ENCODE measurements around the gene BABAM2.

Gene BABAM2

DNA sequence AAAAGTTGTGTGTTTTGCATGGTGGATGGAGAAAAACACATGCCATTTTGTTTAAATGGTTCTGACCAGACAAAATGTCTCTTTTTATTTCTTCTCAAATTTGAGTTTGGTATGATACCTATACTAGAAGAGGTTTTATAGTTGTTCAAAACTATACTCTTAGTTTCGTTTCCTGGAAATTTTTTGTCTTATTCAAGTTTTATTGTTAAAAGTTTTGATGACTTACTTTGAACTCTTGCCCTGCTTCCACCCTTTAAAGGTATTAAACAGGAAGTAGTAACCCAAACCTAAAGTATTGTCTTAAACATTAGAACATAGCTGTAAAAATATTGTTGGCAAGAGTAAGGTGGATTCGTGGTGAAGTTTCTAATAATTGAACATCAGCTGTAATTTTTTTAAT lies 98.2 kb downstream of the BABAM2 start:
- TF ChIP-seq, protein P1, sequence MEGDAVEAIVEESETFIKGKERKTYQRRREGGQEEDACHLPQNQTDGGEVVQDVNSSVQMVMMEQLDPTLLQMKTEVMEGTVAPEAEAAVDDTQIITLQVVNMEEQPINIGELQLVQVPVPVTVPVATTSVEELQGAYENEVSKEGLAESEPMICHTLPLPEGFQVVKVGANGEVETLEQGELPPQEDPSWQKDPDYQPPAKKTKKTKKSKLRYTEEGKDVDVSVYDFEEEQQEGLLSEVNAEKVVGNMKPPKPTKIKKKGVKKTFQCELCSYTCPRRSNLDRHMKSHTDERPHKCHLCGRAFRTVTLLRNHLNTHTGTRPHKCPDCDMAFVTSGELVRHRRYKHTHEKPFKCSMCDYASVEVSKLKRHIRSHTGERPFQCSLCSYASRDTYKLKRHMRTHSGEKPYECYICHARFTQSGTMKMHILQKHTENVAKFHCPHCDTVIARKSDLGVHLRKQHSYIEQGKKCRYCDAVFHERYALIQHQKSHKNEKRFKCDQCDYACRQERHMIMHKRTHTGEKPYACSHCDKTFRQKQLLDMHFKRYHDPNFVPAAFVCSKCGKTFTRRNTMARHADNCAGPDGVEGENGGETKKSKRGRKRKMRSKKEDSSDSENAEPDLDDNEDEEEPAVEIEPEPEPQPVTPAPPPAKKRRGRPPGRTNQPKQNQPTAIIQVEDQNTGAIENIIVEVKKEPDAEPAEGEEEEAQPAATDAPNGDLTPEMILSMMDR (conservative IDR thresholded peaks at IDR 0.05; ENCODE audit: low read depth, low read length): no peak
- no peak overlapping the region for H3K4me3 ChIP-seq (ENCODE audit: low read length)
- no peak for DNase-seq (ENCODE audit: low read depth)

DNA sequence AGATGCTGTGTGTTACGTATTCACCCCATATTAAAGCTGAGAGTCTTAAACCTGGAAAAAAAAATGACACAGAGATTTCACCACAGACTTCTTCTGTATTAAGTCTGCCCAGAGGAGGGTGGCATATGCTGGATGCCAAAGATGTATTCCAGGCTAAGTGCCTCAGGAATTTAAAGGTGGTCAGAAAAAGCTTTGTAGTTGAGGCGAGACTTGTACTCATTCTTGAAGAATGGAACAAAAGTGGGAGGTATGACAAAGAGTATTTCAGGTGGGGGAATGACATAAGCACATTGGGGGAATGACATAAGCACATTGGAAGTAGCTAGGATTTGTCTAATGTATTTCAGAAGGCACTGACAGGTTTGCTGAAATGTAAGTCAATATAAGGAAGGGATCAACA lies 98.6 kb downstream of the BABAM2 start:
- TF ChIP-seq, protein P1 (conservative IDR thresholded peaks at IDR 0.05; ENCODE audit: low read depth, low read length): no peak
- H3K4me3 ChIP-seq (ENCODE audit: low read length): no peak overlapping the region
- DNase-seq (ENCODE audit: low read depth): no peak

DNA sequence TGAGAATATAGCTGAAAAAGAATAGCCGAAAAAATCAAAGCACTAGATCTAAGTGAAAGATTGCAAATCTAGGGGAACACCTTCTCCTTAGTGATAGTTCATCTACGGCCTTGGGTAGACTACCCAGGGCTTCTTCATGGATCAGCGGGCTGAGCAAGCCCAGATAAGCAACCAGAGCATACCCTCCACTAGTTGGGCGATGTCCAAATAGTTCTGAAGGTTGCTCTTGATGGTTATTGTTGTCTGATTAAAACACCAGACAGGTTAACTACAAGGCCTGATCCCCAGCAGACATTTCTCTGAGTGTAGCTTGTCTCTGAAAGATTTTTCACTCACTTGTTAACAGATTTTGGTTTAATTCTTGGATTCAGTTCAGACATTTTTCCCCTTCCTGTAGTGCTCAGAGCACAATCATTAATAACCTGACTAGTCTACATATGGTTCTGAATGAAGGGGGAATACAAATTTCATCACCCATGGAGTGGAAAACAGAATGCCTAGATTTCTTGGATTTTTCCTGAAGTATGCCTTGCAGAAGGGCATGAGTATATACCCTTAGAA lies 99.6 kb downstream of the BABAM2 start:
- no peak for DNase-seq (ENCODE audit: low read depth)
- TF ChIP-seq, protein P1 (conservative IDR thresholded peaks at IDR 0.05; ENCODE audit: low read depth, low read length): no peak
- no peak overlapping the region for H3K4me3 ChIP-seq (ENCODE audit: low read length)

DNA sequence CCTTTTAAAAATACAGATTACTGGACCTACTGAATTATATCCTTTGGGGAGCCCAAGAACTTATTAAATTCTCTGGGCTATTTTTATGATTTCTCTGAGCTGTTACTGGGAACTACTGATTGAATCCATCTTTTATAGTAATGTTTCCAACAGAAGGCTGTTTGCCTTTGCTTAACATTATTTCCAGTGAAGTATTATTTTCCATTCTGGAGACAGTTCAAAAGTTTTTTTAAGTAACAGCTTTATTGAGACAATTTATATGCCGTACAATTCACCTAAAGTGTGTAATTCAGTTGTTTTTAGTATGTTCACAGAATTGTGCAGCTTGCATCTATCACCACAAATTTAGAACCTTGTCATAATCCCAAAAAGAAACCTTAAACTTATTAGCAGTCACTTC lies 100.6 kb downstream of the BABAM2 start:
- no peak overlapping the region for H3K4me3 ChIP-seq (ENCODE audit: low read length)
- no peak for DNase-seq (ENCODE audit: low read depth)
- TF ChIP-seq, protein P1 (conservative IDR thresholded peaks at IDR 0.05; ENCODE audit: low read depth, low read length): no peak

DNA sequence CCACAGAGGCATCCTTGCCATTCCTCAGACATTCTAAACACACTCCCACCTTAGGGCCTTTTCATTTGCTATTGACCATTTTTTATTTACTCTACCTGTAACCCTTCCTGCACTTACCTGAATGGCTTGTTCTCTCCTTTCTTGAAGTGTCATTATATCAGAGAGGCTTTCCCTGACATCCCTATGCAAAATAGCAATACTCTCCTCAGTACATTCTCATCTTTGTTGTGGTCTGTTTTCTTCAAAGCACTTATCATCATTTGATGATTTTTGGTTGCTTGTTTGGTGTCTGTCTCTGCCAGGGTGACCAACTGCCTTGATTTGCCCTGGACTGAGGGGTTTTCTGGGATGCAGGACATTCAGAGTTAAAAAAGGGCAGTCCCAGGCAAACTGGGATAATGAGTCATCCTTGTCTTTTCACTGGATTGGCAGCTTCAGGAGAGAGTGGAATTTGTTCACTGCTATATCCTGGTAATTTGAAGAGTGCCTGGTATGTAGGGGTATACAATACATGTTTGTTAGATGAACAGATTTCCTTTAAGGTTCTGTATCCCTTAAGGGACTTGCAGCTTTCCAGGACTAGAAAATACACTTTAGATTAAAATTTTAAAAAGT lies 102.4 kb downstream of the BABAM2 start:
- H3K4me3 ChIP-seq (ENCODE audit: low read length): no peak overlapping the region
- DNase-seq (ENCODE audit: low read depth): peak; percentile 37
- TF ChIP-seq, protein P1 (conservative IDR thresholded peaks at IDR 0.05; ENCODE audit: low read depth, low read length): no peak

DNA sequence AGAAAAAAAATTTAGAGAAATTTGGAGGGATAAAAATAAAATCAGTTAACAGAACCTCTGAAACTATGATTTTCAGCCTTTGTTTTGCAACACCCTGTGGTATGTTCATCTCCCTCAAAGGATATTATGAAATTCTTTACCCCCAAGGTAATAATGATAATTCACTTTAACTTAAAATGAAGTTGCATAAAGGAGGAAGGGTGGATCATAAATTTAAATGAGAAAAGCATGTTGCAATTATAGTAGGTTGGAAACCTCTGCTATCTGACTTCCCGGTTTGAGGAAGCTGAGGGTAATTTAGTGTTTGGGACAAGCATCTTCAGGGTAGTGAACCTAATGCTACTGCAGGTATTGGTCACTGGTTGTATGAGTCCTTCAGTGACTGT lies 102.9 kb downstream of the BABAM2 start:
- TF ChIP-seq, protein P1 (conservative IDR thresholded peaks at IDR 0.05; ENCODE audit: low read depth, low read length): no peak
- DNase-seq (ENCODE audit: low read depth): no peak
- no peak overlapping the region for H3K4me3 ChIP-seq (ENCODE audit: low read length)
